Naive thymus-derived CD4-positive, alpha-beta T cell (primary cell): Measurements from ENCODE around the gene MYT1. TPM values are rescaled to one million over a fixed set of nuclear protein-coding genes. Genes with fewer than 3 reads are reported as not detected.
"Not testable (repeated sequence)": the region's sequence is repeated elsewhere in the genome, so short reads cannot be mapped to it uniquely, and the experiment has no call there.

Experiments used
- ATAC-seq: fragments of 150-1000 bp; cut with Tn5 transposase; 2 replicates; pipeline ENCODE4 v1.10.0; 2021; ENCODE audit warnings: mild to moderate bottlenecking, moderate library complexity
- CTCF ChIA-PET: fragments of 350-600 bp; sonication (Branson Sonifier 250); formaldehyde crosslinking; loops from one replicate; lab custom pipeline; 2021; ENCODE audit warnings: antibody characterized with exemption; lab: Charles Lee
- POLR2A ChIA-PET: fragments of 350-600 bp; sonication (Branson Sonifier 250); formaldehyde crosslinking; loops from one replicate; lab custom pipeline; 2021; ENCODE audit warnings: antibody characterized with exemption, inconsistent platforms; lab: Charles Lee
- DNase-seq, 9 donors: peaks; one replicate each; pipeline versions ENCODE4 v3.0.0 to v3.0.0-alpha.2; 2020 to 2022; ENCODE audit warnings: mixed read lengths in 1 of 9
- H3K27ac ChIP-seq: one replicate; pipeline ENCODE4 v1.7.0; 2013; ENCODE audit warnings: mild to moderate bottlenecking, low read depth, low read length, moderate library complexity
- H3K27me3 ChIP-seq, 2 donors: one replicate each; pipeline ENCODE4 v1.7.0; 2013; ENCODE audit warnings: low read length in 2 of 2, mild to moderate bottlenecking in 2 of 2, moderate library complexity in 2 of 2; ENCODE audit not compliant: control insufficient read depth in 2 of 2, insufficient read depth in 2 of 2
- H3K36me3 ChIP-seq, 3 experiments: 1 replicate in 2 of 3; 2 replicates in 1 of 3; pipeline ENCODE4 v1.7.0; 2013; ENCODE audit warnings: low read length in 3 of 3, mild to moderate bottlenecking in 3 of 3, moderate library complexity in 1 of 3; ENCODE audit not compliant: insufficient read depth in 3 of 3, control insufficient read depth in 2 of 3
- H3K4me1 ChIP-seq, 2 donors: one replicate each; pipeline ENCODE4 v1.7.0; 2013; ENCODE audit warnings: low read length in 2 of 2, mild to moderate bottlenecking in 2 of 2, moderate library complexity in 1 of 2; ENCODE audit not compliant: control insufficient read depth in 2 of 2, insufficient read depth in 2 of 2
- H3K4me3 ChIP-seq: 2 replicates; pipeline ENCODE4 v1.7.0; 2013; ENCODE audit warnings: mild to moderate bottlenecking, low read length
- H3K9me3 ChIP-seq, 3 experiments: 1 replicate in 2 of 3; 2 replicates in 1 of 3; pipeline ENCODE4 v1.7.0; 2013; ENCODE audit warnings: low read length in 3 of 3; ENCODE audit not compliant: control insufficient read depth in 2 of 3
- H3K27ac Mint-ChIP-seq, 9 donors: one replicate each; pipeline ENCODE4 v1.8.0; 2020 to 2022; ENCODE audit warnings: mixed read lengths in 9 of 9, mild to moderate bottlenecking in 8 of 9, moderate library complexity in 5 of 9, inconsistent platforms in 2 of 9
- H3K27me3 Mint-ChIP-seq, 5 donors: one replicate each; pipeline ENCODE4 v1.8.0; 2021 to 2022; ENCODE audit warnings: mixed read lengths in 5 of 5, mild to moderate bottlenecking in 1 of 5
- H3K36me3 Mint-ChIP-seq, 5 donors: one replicate each; pipeline ENCODE4 v1.8.0; 2020 to 2022; ENCODE audit warnings: mixed read lengths in 5 of 5, mild to moderate bottlenecking in 3 of 5, inconsistent platforms in 1 of 5
- H3K4me1 Mint-ChIP-seq, 7 donors: one replicate each; pipeline ENCODE4 v1.8.0; 2020 to 2022; ENCODE audit warnings: mixed read lengths in 7 of 7, mild to moderate bottlenecking in 3 of 7, inconsistent platforms in 1 of 7
- H3K4me3 Mint-ChIP-seq, 10 donors: one replicate each; pipeline ENCODE4 v1.8.0; 2020 to 2022; ENCODE audit warnings: mild to moderate bottlenecking in 10 of 10, mixed read lengths in 10 of 10, moderate library complexity in 6 of 10, inconsistent platforms in 2 of 10
- H3K9me3 Mint-ChIP-seq, 11 donors: one replicate each; pipeline ENCODE4 v1.8.0; 2020 to 2022; ENCODE audit warnings: mixed read lengths in 11 of 11, mild to moderate bottlenecking in 4 of 11, inconsistent platforms in 1 of 11, moderate library complexity in 1 of 11
- intact Hi-C, 2 donors: fragments of 100-400 bp; cut with micrococcal nuclease; formaldehyde crosslinking; loops; one replicate each; pipeline ENCODE4 v1.15.1; 2023
- polyA plus RNA-seq, 2 donors: library from polyadenylated mRNA; unstranded; fragments of 300-500 nt; fragmentation: Illumina TruSeq; gene quantifications; one replicate each; pipeline ENCODE4 v1.2.3, GENCODE V29; 2021
- total RNA-seq, 6 experiments: library from RNA in 5 of 6; stranded (reverse) in 5 of 6; gene quantifications; 1 replicate in 5 of 6; 2 replicates in 1 of 6; pipeline ENCODE4 v1.2.3 and lab custom pipeline; 2021 to 2026

The MYT1 gene
- total RNA-seq: not detected
- not detected for polyA plus RNA-seq
- 0.54 reads per million for total RNA-seq (lab: John Stamatoyannopoulos, UW)

DNA sequence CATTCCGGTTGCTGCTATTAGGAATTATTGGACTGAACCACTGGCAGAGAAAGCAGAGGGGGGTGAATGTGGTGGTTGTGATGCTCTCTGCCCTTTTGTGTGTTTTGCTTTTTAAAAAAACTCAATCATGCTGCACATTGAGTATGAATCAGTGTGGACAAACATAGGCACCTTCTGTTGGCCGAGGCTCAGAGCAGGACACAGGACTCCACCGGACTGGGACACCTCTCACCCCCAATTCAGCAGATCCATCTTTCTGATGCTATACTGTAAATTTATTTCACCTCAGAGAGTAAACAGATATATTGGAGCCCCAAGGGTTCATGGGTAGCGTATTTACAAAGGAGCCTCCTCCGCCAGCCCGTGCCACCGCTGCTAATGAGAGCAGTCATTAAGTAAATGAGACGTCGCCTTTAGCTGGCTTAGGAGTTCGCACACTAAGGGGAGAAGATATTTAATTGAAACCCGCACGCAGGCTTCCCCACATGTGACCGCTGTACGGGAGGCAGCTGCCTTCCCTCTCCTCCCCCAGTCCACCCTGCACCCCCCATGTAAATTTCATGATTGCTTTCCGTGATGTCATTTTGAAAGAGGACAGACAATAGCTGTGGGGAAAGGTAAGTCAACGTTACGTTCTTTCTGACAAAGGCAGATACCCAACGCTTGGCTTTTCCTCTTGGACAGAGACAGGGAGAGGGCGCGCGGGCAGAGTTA is at the start of gene MYT1:
Gene MYT1, plus strand, starts transcription at position 330 of the 714 bp plus-strand sequence. CDS start 34,410 bp downstream, outside the sequence.
- intact Hi-C loops: no loop called here
- Histone ChIP-seq H3K4me1 (no peaks in the 10 kb centered on the region), H3K4me3 (no peak within 1 kb of the TSS), H3K27ac (no peak within 1 kb of the TSS), H3K9me3 (no peaks in the 10 kb centered on the region), H3K27me3 (peaks cover 0 to 5% of the 10 kb centered on the region in 2 donors), H3K36me3 (no peaks in the 10 kb centered on the region)
- Mint-ChIP-seq H3K4me3 (no peak within 1 kb of the TSS), H3K4me1 (peaks cover 0 to 5% (median 0%) of the 10 kb centered on the region in 7 donors), H3K36me3 (peaks cover 0 to 7% (median 0%) of the 10 kb centered on the region in 5 donors), H3K27ac (peak within 1 kb of the TSS in 1 of 9 donors; percentile 51), H3K27me3 (peaks cover 46 to 87% (median 69%) of the 10 kb centered on the region in 5 donors), H3K9me3 (peaks cover 0 to 5% (median 0%) of the 10 kb centered on the region in 11 donors)
- ChIA-PET POLR2A (no interaction called here), CTCF (no interaction called here)
- DNase-seq (no peak), ATAC-seq (no peak)

DNA sequence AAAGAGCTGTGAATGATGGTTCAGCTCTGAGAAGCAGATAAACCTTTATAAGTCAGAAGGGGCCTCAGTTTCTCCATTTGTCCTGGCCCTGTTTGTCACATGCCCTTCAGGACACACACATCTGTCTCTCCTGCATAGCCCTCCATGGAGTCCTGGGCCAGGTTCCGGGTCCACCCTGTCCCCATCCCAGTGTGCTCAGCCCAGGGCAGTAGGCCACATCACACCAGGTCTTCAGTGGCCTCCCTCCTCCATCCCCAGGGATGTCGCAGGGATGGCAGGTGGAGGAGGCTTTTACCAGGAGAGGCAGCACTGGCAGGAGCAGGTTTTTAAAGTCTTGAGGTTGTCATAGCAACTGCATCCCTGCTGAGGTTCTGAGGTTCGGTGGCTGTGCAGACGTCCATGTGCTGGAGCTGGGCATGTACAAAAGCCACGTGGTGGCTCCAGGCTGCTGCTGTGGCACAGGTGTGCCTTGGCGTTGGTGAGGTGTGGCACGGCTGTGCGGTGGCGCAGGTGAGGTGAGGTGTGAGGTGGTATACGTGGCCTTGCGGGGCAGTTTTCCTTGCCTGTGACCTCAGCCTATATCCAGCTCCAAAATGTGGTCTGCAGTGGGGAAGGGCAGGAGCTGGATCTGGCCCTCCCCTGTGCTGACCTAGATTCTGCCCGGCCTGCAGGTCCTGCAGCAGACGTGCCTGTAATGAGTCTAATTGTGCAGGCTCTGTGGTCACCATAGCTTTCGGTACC is 48.9 kb upstream of the MYT1 start:
- intact Hi-C loops: no loop called here
- peaks cover 0 to 7% (median 6%) of the 10 kb centered on the region in 7 donors for H3K4me1 Mint-ChIP-seq
- no peak overlapping the region for H3K4me3 Mint-ChIP-seq
- Histone ChIP-seq H3K9me3 (no peaks in the 10 kb centered on the region), H3K4me3 (no peak overlapping the region), H3K27me3 (no peaks in the 10 kb centered on the region), H3K36me3 (no peaks in the 10 kb centered on the region), H3K4me1 (peaks cover 5 to 6% of the 10 kb centered on the region in 2 donors), H3K27ac (no peak overlapping the region)
- DNase-seq (peak in 1 of 9 donors; percentile 18), ATAC-seq (no peak)
- ChIA-PET CTCF (interaction anchor here (1.3 kb wide), 1 partner anchor 31 kb away, joined by 3 read pairs; the partner anchor contains the start of gene LKAAEAR1), POLR2A (interaction anchor here (1.0 kb wide), 1 partner anchor 76 kb away, joined by 4 read pairs; no protein-coding TSS in a partner anchor)
- no peaks in the 10 kb centered on the region for H3K36me3 Mint-ChIP-seq
- peaks cover 0 to 3% (median 0%) of the 10 kb centered on the region in 5 donors for H3K27me3 Mint-ChIP-seq
- H3K9me3 Mint-ChIP-seq: peaks cover 0 to 4% (median 0%) of the 10 kb centered on the region in 11 donors
- no peak overlapping the region for H3K27ac Mint-ChIP-seq

DNA sequence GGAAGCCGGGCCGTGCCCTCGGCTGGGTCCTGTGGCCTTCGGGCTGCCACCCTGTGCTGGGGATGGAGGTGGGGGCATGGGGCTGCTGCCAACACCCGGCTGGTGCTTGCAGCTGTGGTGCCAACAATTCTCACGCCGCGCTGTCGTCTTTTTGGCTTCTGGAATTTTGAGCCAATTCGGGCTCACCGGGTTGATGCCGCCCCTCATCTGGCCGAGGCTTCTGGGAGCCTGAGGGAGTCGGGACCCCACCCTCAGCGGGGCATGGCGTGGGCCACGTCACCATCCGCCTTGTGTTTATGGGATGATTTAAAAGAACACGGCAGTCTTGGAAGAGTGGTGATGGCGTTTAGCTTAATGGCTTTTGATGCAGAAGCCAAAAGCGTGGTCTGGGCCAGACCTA is 48.2 kb upstream of the MYT1 start:
- Histone ChIP-seq H3K4me3 (no peak overlapping the region), H3K9me3 (no peaks in the 10 kb centered on the region), H3K4me1 (peaks cover 5 to 9% of the 10 kb centered on the region in 2 donors), H3K27me3 (no peaks in the 10 kb centered on the region), H3K36me3 (no peaks in the 10 kb centered on the region), H3K27ac (no peak overlapping the region)
- ChIA-PET CTCF (interaction anchor here (1.3 kb wide), 1 partner anchor 32 kb away, joined by 3 read pairs; the partner anchor contains the start of gene LKAAEAR1), POLR2A (interaction anchor here (1.0 kb wide), 1 partner anchor 76 kb away, joined by 4 read pairs; no protein-coding TSS in a partner anchor)
- peak overlapping the region in 1 of 9 donors; percentile 18 for H3K27ac Mint-ChIP-seq
- ATAC-seq: no peak
- peaks cover 0 to 10% (median 8%) of the 10 kb centered on the region in 7 donors for H3K4me1 Mint-ChIP-seq
- peaks cover 0 to 5% (median 0%) of the 10 kb centered on the region in 5 donors for H3K27me3 Mint-ChIP-seq
- no peaks in the 10 kb centered on the region for H3K36me3 Mint-ChIP-seq
- peak in 2 of 9 donors; percentile 1 to 15 for DNase-seq
- intact Hi-C loops: no loop called here
- no peak overlapping the region for H3K4me3 Mint-ChIP-seq
- peaks cover 0 to 4% (median 0%) of the 10 kb centered on the region in 11 donors for H3K9me3 Mint-ChIP-seq

DNA sequence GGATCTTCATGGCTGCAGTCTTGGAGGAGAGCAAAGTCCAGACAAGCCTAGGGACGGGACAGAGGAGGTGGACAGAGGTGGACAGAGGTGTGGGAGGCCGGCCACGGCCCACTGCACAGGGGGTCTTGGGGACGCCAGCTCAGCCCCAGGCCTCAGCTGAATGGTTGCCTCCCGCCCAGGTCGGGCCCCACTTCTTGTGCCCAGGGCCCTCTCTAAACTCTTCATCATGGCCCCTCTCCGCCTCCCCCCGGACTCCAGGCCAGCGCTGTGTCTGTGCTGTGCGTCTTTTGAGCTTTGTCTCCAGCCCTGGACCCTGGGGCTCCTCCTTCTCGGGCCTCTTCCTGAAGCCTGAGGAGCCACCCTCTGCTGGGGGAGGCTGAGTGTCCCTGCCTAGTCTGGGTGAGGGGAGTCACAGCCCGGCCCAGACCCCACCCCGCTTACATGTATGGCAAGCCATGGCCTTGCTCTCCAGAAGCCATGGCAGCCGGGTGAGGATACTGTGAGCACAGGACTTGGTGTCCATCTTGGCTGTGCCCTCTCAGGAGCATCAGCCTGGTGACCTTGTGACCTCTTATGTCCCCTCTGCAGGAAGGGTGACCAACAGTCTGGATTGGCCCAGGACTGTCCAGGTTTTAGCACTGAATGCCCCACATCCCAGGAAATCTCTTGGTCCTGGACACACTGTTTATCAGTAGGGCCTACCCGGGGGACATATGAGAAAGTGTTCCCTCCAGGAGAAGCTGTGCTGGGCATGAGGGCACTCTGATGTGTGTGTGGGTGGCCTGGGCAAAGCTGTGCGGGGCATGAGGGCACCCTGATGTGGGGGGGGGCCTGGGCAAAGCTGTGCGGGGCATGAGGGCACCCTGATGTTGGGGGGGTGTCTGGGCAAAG is 47.5 kb upstream of the MYT1 start:
- CTCF ChIA-PET: interaction anchor here (1.3 kb wide), 1 partner anchor 33 kb away, joined by 3 read pairs; the partner anchor contains the start of gene LKAAEAR1

DNA sequence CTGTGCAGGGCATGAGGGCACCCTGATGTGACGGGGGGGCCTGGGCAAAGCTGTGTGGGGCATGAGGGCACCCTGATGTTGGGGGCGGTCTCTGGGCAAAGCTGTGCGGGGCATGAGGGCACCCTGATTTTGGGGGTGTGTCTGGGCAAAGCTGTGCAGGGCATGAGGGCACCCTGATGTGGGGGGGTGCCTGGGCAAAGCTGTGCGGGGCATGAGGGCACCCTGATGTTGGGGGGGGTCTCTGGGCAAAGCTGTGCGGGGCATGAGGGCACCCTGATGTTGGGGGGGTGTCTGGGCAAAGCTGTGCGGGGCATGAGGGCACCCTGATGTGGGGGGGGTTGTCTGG is 46.8 kb upstream of the MYT1 start:
- H3K27me3 ChIP-seq, H3K9me3 Mint-ChIP-seq, H3K4me1 ChIP-seq, H3K36me3 ChIP-seq, intact Hi-C loops, H3K27ac Mint-ChIP-seq, H3K4me3 Mint-ChIP-seq, H3K4me3 ChIP-seq, H3K9me3 ChIP-seq, CTCF ChIA-PET, H3K4me1 Mint-ChIP-seq, H3K36me3 Mint-ChIP-seq, H3K27ac ChIP-seq, ATAC-seq, POLR2A ChIA-PET: not testable (repeated sequence)
- DNase-seq: peak in 1 of 9 donors; percentile 3
- peaks cover 0 to 15% (median 0%) of the 10 kb centered on the region in 5 donors for H3K27me3 Mint-ChIP-seq

More for the DNA sequence above, 47.5 kb upstream of the MYT1 start:
- POLR2A ChIA-PET: no interaction called here
- H3K4me1 ChIP-seq: peaks cover 5 to 9% of the 10 kb centered on the region in 2 donors
- intact Hi-C loops: no loop called here
- H3K9me3 ChIP-seq: no peaks in the 10 kb centered on the region
- no peaks in the 10 kb centered on the region for H3K27me3 ChIP-seq
- Mint-ChIP-seq H3K27ac (no peak overlapping the region), H3K9me3 (peaks cover 0 to 4% (median 0%) of the 10 kb centered on the region in 11 donors), H3K27me3 (peaks cover 0 to 10% (median 0%) of the 10 kb centered on the region in 5 donors), H3K4me3 (no peak overlapping the region), H3K36me3 (no peaks in the 10 kb centered on the region), H3K4me1 (peaks cover 0 to 10% (median 8%) of the 10 kb centered on the region in 7 donors)
- H3K4me3 ChIP-seq: no peak overlapping the region
- peak in 1 of 9 donors; percentile 14 for DNase-seq
- no peak overlapping the region for H3K27ac ChIP-seq
- ATAC-seq: no peak
- H3K36me3 ChIP-seq: no peaks in the 10 kb centered on the region
